ENCODE results near the gene PAF1.
A peak's percentile ranks its signal among the peaks of the same experiment; 100 is the strongest.

The PAF1 gene

DNA sequence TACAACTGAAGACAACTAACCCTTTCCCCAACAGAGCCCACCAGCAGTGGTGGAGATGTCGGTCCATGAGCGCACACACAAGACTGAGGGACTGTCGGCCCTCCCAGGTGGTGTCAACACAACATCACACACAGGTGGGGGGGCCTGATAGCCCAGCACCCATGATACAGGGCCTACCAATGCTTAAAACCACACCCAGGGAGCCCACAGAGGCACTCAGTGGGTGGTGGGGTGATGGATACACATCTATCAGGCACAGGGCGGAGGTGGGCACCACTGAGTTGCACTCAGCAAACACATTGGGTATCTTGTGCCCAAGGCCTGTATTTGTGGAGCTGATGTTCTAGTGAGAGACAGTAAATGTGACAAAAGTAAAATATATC is 8.8 kb upstream of the PAF1 start:
- TF ChIP-seq, protein P1, sequence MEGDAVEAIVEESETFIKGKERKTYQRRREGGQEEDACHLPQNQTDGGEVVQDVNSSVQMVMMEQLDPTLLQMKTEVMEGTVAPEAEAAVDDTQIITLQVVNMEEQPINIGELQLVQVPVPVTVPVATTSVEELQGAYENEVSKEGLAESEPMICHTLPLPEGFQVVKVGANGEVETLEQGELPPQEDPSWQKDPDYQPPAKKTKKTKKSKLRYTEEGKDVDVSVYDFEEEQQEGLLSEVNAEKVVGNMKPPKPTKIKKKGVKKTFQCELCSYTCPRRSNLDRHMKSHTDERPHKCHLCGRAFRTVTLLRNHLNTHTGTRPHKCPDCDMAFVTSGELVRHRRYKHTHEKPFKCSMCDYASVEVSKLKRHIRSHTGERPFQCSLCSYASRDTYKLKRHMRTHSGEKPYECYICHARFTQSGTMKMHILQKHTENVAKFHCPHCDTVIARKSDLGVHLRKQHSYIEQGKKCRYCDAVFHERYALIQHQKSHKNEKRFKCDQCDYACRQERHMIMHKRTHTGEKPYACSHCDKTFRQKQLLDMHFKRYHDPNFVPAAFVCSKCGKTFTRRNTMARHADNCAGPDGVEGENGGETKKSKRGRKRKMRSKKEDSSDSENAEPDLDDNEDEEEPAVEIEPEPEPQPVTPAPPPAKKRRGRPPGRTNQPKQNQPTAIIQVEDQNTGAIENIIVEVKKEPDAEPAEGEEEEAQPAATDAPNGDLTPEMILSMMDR (IDR thresholded peaks at IDR 0.05): no peak
- H3K27ac ChIP-seq: peak overlapping the region; percentile 49 to 100
- DNase-seq (ENCODE audit: low spot score): no peak
- no peak overlapping the region for H3K4me3 ChIP-seq

DNA sequence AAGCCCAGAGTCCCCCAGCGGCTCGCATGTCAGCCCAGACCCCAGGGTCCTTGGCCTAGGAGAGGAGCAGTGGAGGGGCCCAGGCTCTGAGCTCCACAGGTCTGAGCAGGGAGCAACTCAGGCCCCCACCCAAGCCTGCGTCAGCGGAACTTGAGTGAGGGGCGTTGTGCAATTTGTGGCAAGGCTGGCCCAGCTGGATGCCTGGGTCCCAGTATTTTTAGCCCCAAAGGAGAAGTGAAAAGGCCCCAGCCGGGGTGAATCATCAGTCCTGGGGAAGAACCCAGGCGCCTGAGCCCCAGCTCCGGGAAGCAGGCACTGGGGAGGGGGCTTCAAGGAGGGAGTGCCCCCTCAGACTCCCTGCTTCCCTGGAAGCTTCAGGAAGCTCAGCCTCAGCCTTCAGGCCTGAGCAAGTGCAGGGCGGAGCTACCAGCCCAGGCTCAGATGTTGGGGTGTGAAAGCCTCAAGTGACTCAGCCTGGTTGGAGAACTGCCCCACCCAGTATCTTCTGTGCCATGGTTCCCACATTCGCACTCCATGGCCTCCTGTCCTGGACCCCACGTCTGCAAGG is 7.5 kb upstream of the PAF1 start:
- Histone ChIP-seq H3K27ac (peak overlapping the region; percentile 73 to 100), H3K4me3 (peak overlapping the region; percentile 17)
- no peak for DNase-seq (ENCODE audit: low spot score)
- TF ChIP-seq, protein P1 (IDR thresholded peaks at IDR 0.05): no peak

DNA sequence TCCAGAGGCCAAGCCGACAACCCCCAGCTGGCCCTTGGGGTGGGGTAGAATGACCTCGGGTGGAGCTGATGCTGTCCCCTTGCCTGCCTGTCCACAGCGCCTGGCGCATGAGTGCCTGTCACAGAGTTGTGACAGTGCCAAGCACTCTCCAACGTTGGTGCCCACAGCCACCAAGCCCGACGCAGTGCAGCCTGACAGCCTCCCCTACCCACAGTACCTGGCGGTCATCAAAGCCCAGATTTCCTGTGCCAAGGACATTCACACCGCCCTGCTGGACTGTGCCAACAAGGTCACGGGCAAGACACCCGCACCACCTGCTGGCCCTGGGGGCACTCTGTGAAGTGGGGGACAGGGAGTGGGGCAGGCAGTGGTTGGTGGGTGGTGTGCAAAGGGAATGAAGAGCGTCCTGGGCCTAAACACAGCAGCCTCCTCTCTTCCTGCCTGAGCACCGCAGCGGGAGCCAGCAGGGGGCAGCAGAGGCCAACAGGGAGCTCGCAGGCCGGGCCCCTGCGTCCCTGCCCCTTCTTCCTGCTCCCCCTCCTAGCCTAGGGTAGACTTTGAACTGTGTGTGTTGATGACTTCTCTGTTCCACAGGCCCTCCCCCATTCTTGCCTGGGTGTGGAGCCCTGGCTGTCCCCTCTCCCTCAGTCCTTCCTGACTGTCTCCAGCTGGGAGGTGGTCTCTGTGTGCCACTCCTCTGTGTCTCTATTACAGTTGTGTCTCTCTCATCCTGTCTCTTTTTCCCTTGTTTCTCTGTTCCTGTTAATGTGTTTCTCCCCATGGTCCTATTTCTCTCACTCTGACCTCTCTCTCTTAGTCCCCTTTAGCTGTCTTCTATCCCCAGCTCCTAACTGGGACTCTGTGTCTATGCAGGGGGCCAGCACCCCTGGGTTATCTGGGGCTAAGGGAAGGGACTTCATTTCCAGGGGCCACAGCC is 6.7 kb upstream of the PAF1 start:
- peak overlapping the region; percentile 17 for H3K4me3 ChIP-seq
- TF ChIP-seq, protein P1 (IDR thresholded peaks at IDR 0.05): peak; percentile 99
- no peak for DNase-seq (ENCODE audit: low spot score)
- H3K27ac ChIP-seq: peak overlapping the region; percentile 73 to 100

DNA sequence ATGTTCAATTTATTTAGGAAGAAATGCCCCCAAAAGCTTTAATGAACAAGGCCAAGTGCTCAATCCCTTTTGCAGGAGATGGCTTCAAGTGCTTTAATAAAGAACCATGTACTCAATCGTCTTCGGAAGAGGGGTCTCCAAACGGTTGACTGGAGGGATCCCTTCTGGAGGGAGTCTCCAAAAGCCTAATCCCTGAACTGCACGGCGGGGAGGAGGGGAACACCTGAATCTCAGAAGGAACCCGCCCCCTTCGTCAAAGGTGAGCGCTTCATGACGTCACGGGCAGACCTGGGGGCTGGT is 505 bp downstream of the PAF1 start:
- TF ChIP-seq, protein P1 (IDR thresholded peaks at IDR 0.05): no peak
- Histone ChIP-seq H3K4me3 (peak overlapping the region; percentile 98), H3K27ac (peak overlapping the region; percentile 89 to 99)
- no peak for DNase-seq (ENCODE audit: low spot score)

DNA sequence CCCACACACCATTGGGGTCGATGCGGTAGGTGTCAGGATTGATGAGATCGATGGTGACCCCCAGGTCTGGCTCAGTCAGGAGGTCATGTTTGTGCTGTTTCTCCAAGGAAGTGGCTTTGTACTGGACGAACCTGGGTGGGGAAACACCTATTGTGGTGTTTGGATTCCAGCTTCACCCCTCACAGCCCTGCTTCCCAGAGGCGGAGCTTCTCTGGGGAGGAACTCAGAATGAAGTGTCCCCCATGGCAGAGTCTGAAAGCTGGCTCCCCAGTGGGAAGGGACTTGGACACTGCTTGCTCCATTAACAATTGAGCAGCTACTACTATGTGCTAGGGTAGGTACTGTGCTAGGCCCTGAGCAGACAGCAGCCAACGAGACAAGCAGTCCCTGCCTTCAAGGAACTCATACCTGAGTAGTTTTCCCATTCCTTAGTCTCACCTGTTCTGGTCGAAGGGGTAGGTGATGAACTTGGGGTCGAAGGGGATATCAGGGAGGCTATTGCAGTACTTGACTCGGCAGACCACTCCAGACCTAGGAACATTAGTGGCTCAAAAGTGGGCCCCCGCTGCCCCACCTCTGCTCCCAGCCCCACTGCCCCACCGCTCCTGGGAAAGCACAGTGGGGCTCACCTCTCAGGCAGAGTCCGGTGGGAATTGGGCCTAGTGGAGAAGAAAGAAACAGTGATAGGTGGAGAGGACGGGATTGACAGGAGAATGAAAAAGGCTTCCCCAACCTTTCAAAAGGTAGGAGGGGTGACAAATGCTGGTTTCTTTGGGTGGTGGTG is 1.1 kb downstream of the PAF1 start:
- Histone ChIP-seq H3K27ac (peak overlapping the region; percentile 89 to 99), H3K4me3 (peak overlapping the region; percentile 98)
- no peak for DNase-seq (ENCODE audit: low spot score)
- TF ChIP-seq, protein P1 (IDR thresholded peaks at IDR 0.05): no peak

DNA sequence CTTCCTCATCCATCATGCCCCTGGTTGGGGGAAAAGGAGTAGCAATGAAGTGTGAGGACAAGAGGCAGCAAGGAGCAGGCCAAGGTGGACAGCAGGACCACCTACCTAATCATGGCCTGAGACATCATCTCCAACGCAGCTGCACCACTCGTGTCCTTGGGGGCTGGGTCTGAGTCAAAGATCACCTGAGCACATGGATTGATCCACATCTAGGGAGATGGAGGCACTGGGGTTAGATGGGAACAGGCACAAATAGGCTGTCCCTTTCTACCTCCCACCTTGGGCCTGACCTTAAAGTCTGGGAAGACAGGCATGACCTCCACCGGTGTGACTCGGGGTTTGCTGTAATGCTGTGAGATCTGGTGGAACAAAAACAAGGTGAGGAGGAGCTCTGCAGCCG is 2.2 kb downstream of the PAF1 start:
- H3K27ac ChIP-seq: peak overlapping the region in 1 of 2 donors; percentile 99
- no peak overlapping the region for H3K4me3 ChIP-seq
- no peak for DNase-seq (ENCODE audit: low spot score)
- TF ChIP-seq, protein P1 (IDR thresholded peaks at IDR 0.05): no peak
